H54 (cell line): Measurements from ENCODE around the gene ABCG2.

Source experiments
- DNase-seq: peaks from one replicate; pipeline ENCODE4 v3.0.0; 2011; ENCODE audit warnings: low spot score, mixed read lengths; ENCODE audit not compliant: insufficient read length
- FAIRE-seq: peaks from 3 replicates; lab custom pipeline; 2011; peaks lifted over from hg19 to GRCh38; lab: Jason Lieb, UNC
- POLR2A ChIP-seq: IDR thresholded peaks from 2 replicates; pipeline ENCODE4 v1.6.1; 2011; ENCODE audit warnings: low read depth, mild to moderate bottlenecking, low read length

ABCG2 gene

GRCh38 chr4:88054901-88055300, 103.5 kb downstream of the ABCG2 start:
- DNase-seq: peak; percentile 5
- FAIRE-seq: no peak
- TF ChIP-seq POLR2A: no peak

- no peak for TF ChIP-seq POLR2A
- FAIRE-seq: no peak
Observed at GRCh38 chr4:88054229-88054628, 104.2 kb downstream of the ABCG2 start.

GRCh38 chr4:88045021-88045420, 113.4 kb downstream of the ABCG2 start:
- no peak for TF ChIP-seq POLR2A
- no peak for FAIRE-seq
- DNase-seq: no peak

More at GRCh38 chr4:88054229-88054628, 104.2 kb downstream of the ABCG2 start:
- no peak for DNase-seq

GRCh38 chr4:88043586-88044340, 114.7 kb downstream of the ABCG2 start:
- no peak for TF ChIP-seq POLR2A
- DNase-seq: no peak
- FAIRE-seq: no peak

GRCh38 chr4:88043001-88043400, 115.4 kb downstream of the ABCG2 start:
- FAIRE-seq (no peak), DNase-seq (no peak)
- TF ChIP-seq POLR2A: no peak

- DNase-seq: no peak
- no peak for FAIRE-seq
- TF ChIP-seq POLR2A: no peak
Observed at GRCh38 chr4:88041626-88042025, 116.8 kb downstream of the ABCG2 start.

GRCh38 chr4:88040707-88041106, 117.7 kb downstream of the ABCG2 start:
- FAIRE-seq: no peak

More at GRCh38 chr4:88040707-88041106, 117.7 kb downstream of the ABCG2 start:
- DNase-seq: no peak
- TF ChIP-seq POLR2A: no peak
